ENCODE results near the gene BMS1.
"Not testable (repeated sequence)": the region's sequence is repeated elsewhere in the genome, so short reads cannot be mapped to it uniquely, and the experiment has no call there.

- not testable (repeated sequence) for TF ChIP-seq POLR2A, CTCF, EP300 (IDR thresholded peaks at IDR 0.05)
Observed at GRCh38 chr10:42817417-42817816, 34.8 kb downstream of the BMS1 start.
